ENCODE measurements around the gene GPNMB. TPM values are rescaled to one million over a fixed set of nuclear protein-coding genes. Genes with fewer than 3 reads are reported as not detected.
"Not testable (repeated sequence)": the region's sequence is repeated elsewhere in the genome, so short reads cannot be mapped to it uniquely, and the experiment has no call there.

Gene GPNMB
- total and polyA plus RNA-seq, 5 donors = 113 to 246 (median 190) TPM

GRCh38 chr7:23298885-23299769 lies 52.6 kb downstream of the GPNMB start, which contains the start of gene MALSU1:
Gene MALSU1 (plus strand): TSS chr7:23299339. CDS start chr7:23299353, 14 bp downstream.
- WGBS = 1% methylated on average over 59 of the region's 59 CpGs
- peaks cover 3% of the 10 kb centered on the region for H3K4me1 ChIP-seq (ENCODE audit: control insufficient read depth, insufficient read depth, low read length)
- H3K27me3 ChIP-seq (ENCODE audit: control insufficient read depth, insufficient read depth) = no peaks in the 10 kb centered on the region
- H3K9me3 ChIP-seq (ENCODE audit: control insufficient read depth, low read length) = no peaks in the 10 kb centered on the region
- H3K4me3 ChIP-seq (ENCODE audit: low read length) = peak within 1 kb of the TSS; percentile 92
- intact Hi-C loops (cut with DNase I) = no loop called here
- peak within 1 kb of the TSS; percentile 60 for H3K27ac ChIP-seq (ENCODE audit: low read length)
- peak; percentile 97 to 99 (median 98) for DNase-seq
- peak; percentile 100 for ATAC-seq

- Histone ChIP-seq H3K4me3 (ENCODE audit: low read length) (peak overlapping the region; percentile 92), H3K27ac (ENCODE audit: low read length) (peak overlapping the region; percentile 60), H3K9me3 (ENCODE audit: control insufficient read depth, low read length) (no peaks in the 10 kb centered on the region), H3K4me1 (ENCODE audit: control insufficient read depth, insufficient read depth, low read length) (peaks cover 3% of the 10 kb centered on the region), H3K27me3 (ENCODE audit: control insufficient read depth, insufficient read depth) (no peaks in the 10 kb centered on the region)
- WGBS = 12% methylated on average over 12 of the region's 12 CpGs
- intact Hi-C loops (cut with DNase I) = no loop called here
- ATAC-seq (peak in 1 of 2 donors; percentile 2), DNase-seq (no peak)
These were observed 53.3 kb downstream of the GPNMB start for GRCh38 chr7:23299770-23300300.

- DNase-seq (no peak), ATAC-seq (no peak)
- Histone ChIP-seq H3K4me1 (ENCODE audit: control insufficient read depth, insufficient read depth, low read length) (no peaks in the 10 kb centered on the region), H3K9me3 (ENCODE audit: control insufficient read depth, low read length) (no peaks in the 10 kb centered on the region), H3K27ac (ENCODE audit: low read length) (no peak overlapping the region), H3K4me3 (ENCODE audit: low read length) (no peak overlapping the region), H3K27me3 (ENCODE audit: control insufficient read depth, insufficient read depth) (no peaks in the 10 kb centered on the region)
- intact Hi-C loops (cut with DNase I) = no loop called here
- WGBS = 94% methylated on average over 2 of the region's 2 CpGs
These were observed 60.5 kb downstream of the GPNMB start for GRCh38 chr7:23306936-23307521.

GRCh38 chr7:23308754-23309153 lies 62.2 kb downstream of the GPNMB start:
- no peak for DNase-seq
- intact Hi-C loops (cut with DNase I) = no loop called here
- H3K4me3 ChIP-seq (ENCODE audit: low read length) = no peak overlapping the region
- no peak for ATAC-seq
- no peaks in the 10 kb centered on the region for H3K27me3 ChIP-seq (ENCODE audit: control insufficient read depth, insufficient read depth)
- H3K27ac ChIP-seq (ENCODE audit: low read length) = no peak overlapping the region
- 85% methylated on average over 6 of the region's 6 CpGs for WGBS
- H3K4me1 ChIP-seq (ENCODE audit: control insufficient read depth, insufficient read depth, low read length) = no peaks in the 10 kb centered on the region
- no peaks in the 10 kb centered on the region for H3K9me3 ChIP-seq (ENCODE audit: control insufficient read depth, low read length)

- DNase-seq; H3K27ac ChIP-seq (ENCODE audit: low read length); H3K9me3 ChIP-seq (ENCODE audit: control insufficient read depth, low read length); H3K4me3 ChIP-seq (ENCODE audit: low read length); ATAC-seq; intact Hi-C loops (cut with DNase I); H3K27me3 ChIP-seq (ENCODE audit: control insufficient read depth, insufficient read depth); H3K4me1 ChIP-seq (ENCODE audit: control insufficient read depth, insufficient read depth, low read length): not testable (repeated sequence)
- WGBS = 73% methylated on average over 2 of the region's 2 CpGs
These were observed 65.6 kb downstream of the GPNMB start for GRCh38 chr7:23312141-23312540.

GRCh38 chr7:23315366-23315765 lies 68.8 kb downstream of the GPNMB start:
- ATAC-seq (no peak), DNase-seq (no peak)
- H3K9me3 ChIP-seq (ENCODE audit: control insufficient read depth, low read length) = no peaks in the 10 kb centered on the region
- no peak overlapping the region for H3K27ac ChIP-seq (ENCODE audit: low read length)
- WGBS = 85% methylated on average over 7 of the region's 7 CpGs
- no peak overlapping the region for H3K4me3 ChIP-seq (ENCODE audit: low read length)
- intact Hi-C loops (cut with DNase I) = no loop called here
- no peaks in the 10 kb centered on the region for H3K4me1 ChIP-seq (ENCODE audit: control insufficient read depth, insufficient read depth, low read length)
- no peaks in the 10 kb centered on the region for H3K27me3 ChIP-seq (ENCODE audit: control insufficient read depth, insufficient read depth)

Other genes starting within 250 kb of the GPNMB start
- 10 to 100 TPM; 32.8 to 47.3 (median 36.3) TPM for gene HYCC1, start 232.6 kb upstream of the GPNMB start, total RNA-seq
- gene HYCC1, start 232.6 kb upstream of the GPNMB start, polyA plus RNA-seq = 7.7 TPM
- gene KLHL7, start 141.0 kb upstream of the GPNMB start, total RNA-seq = 100 to 1,000 TPM in 1 of 4 donors, 10 to 100 TPM in 3; 68.8 to 106 (median 83.2) TPM
- 61.7 TPM for gene KLHL7, start 141.0 kb upstream of the GPNMB start, polyA plus RNA-seq
- 10 to 100 TPM; 19.4 to 24.7 (median 21.1) TPM for gene NUP42, start 64.7 kb upstream of the GPNMB start, total RNA-seq
- 22.1 TPM for gene NUP42, start 64.7 kb upstream of the GPNMB start, polyA plus RNA-seq
- 10 to 100 TPM; 64.6 to 80.7 (median 70.2) TPM for gene MALSU1, start 52.6 kb downstream of the GPNMB start, total RNA-seq
- gene MALSU1, start 52.6 kb downstream of the GPNMB start, polyA plus RNA-seq = 68.4 TPM
- under 1 TPM in 2 of 4 donors, not detected in 2; 0.14 to 0.22 TPM for gene IGF2BP3, start 223.7 kb downstream of the GPNMB start, total RNA-seq
- gene IGF2BP3, start 223.7 kb downstream of the GPNMB start, polyA plus RNA-seq = 0.02 TPM